Measurements from ENCODE around the gene E2F7. TPM values are rescaled to one million over a fixed set of nuclear protein-coding genes. Genes with fewer than 3 reads are reported as not detected.

Gene E2F7
- polyA plus RNA-seq, 4 donors: 0.67 to 3.8 (median 1.4) TPM; not detected in 1

- H3K4me1 ChIP-seq (ENCODE audit: control insufficient read depth in 3 of 3, insufficient read depth in 2 of 3, low read depth in 1 of 3, low read length in 2 of 3): no peaks in the 10 kb centered on the region
- no peaks in the 10 kb centered on the region for H3K9me3 ChIP-seq (ENCODE audit: control insufficient read depth in 2 of 2, insufficient read depth in 1 of 2, low read depth in 1 of 2, low read length in 1 of 2)
- H3K4me3 ChIP-seq (ENCODE audit: low read depth in 1 of 3, low read length in 3 of 3): no peak overlapping the region
- peaks cover 0 to 14% (median 3%) of the 10 kb centered on the region in 3 donors for H3K36me3 ChIP-seq (ENCODE audit: control insufficient read depth in 3 of 3, insufficient read depth in 2 of 3, low read depth in 1 of 3, low read length in 3 of 3)
- H3K27ac ChIP-seq (ENCODE audit: low read depth in 1 of 3, low read length in 2 of 3): no peak overlapping the region
- no peaks in the 10 kb centered on the region for H3K27me3 ChIP-seq (ENCODE audit: control insufficient read depth in 3 of 3, insufficient read depth in 3 of 3, low read length in 3 of 3)
- 89 to 91% (median 89%) methylated on average over 6 of the region's 6 CpGs for WGBS, 3 donors
- no peak for FAIRE-seq
- DNase-seq: no peak
Observed at GRCh38 chr12:77025782-77026314, 39.5 kb downstream of the E2F7 start.

GRCh38 chr12:77023501-77023900 is 41.9 kb downstream of the E2F7 start:
- no peak overlapping the region for H3K4me3 ChIP-seq (ENCODE audit: low read depth in 1 of 3, low read length in 3 of 3)
- no peaks in the 10 kb centered on the region for H3K27me3 ChIP-seq (ENCODE audit: control insufficient read depth in 3 of 3, insufficient read depth in 3 of 3, low read length in 3 of 3)
- peaks cover 0 to 8% (median 0%) of the 10 kb centered on the region in 3 donors for H3K36me3 ChIP-seq (ENCODE audit: control insufficient read depth in 3 of 3, insufficient read depth in 2 of 3, low read depth in 1 of 3, low read length in 3 of 3)
- no peaks in the 10 kb centered on the region for H3K9me3 ChIP-seq (ENCODE audit: control insufficient read depth in 2 of 2, insufficient read depth in 1 of 2, low read depth in 1 of 2, low read length in 1 of 2)
- FAIRE-seq: no peak
- H3K27ac ChIP-seq (ENCODE audit: low read depth in 1 of 3, low read length in 2 of 3): no peak overlapping the region
- no peaks in the 10 kb centered on the region for H3K4me1 ChIP-seq (ENCODE audit: control insufficient read depth in 3 of 3, insufficient read depth in 2 of 3, low read depth in 1 of 3, low read length in 2 of 3)
- WGBS, 3 donors: 87 to 95% (median 93%) methylated on average over 6 of the region's 6 CpGs
- DNase-seq: no peak

- no peaks in the 10 kb centered on the region for H3K4me1 ChIP-seq (ENCODE audit: control insufficient read depth in 3 of 3, insufficient read depth in 2 of 3, low read depth in 1 of 3, low read length in 2 of 3)
- H3K27me3 ChIP-seq (ENCODE audit: control insufficient read depth in 3 of 3, insufficient read depth in 3 of 3, low read length in 3 of 3): no peaks in the 10 kb centered on the region
Observed at GRCh38 chr12:77019920-77020319, 45.4 kb downstream of the E2F7 start.

GRCh38 chr12:77016606-77017005 is 48.8 kb downstream of the E2F7 start:
- Histone ChIP-seq H3K27ac (ENCODE audit: low read depth in 1 of 3, low read length in 2 of 3) (no peak overlapping the region), H3K27me3 (ENCODE audit: control insufficient read depth in 3 of 3, insufficient read depth in 3 of 3, low read length in 3 of 3) (no peaks in the 10 kb centered on the region), H3K9me3 (ENCODE audit: control insufficient read depth in 2 of 2, insufficient read depth in 1 of 2, low read depth in 1 of 2, low read length in 1 of 2) (peaks cover 0 to 7% of the 10 kb centered on the region in 2 donors), H3K4me3 (ENCODE audit: low read depth in 1 of 3, low read length in 3 of 3) (no peak overlapping the region), H3K36me3 (ENCODE audit: control insufficient read depth in 3 of 3, insufficient read depth in 2 of 3, low read depth in 1 of 3, low read length in 3 of 3) (no peaks in the 10 kb centered on the region), H3K4me1 (ENCODE audit: control insufficient read depth in 3 of 3, insufficient read depth in 2 of 3, low read depth in 1 of 3, low read length in 2 of 3) (no peaks in the 10 kb centered on the region)
- no peak for FAIRE-seq
- no peak for DNase-seq
- WGBS, 3 donors: 63 to 86% (median 67%) methylated on average over 1 of the region's 1 CpG

More at GRCh38 chr12:77019920-77020319, 45.4 kb downstream of the E2F7 start:
- peaks cover 0 to 3% (median 0%) of the 10 kb centered on the region in 3 donors for H3K36me3 ChIP-seq (ENCODE audit: control insufficient read depth in 3 of 3, insufficient read depth in 2 of 3, low read depth in 1 of 3, low read length in 3 of 3)
- H3K4me3 ChIP-seq (ENCODE audit: low read depth in 1 of 3, low read length in 3 of 3): no peak overlapping the region
- WGBS, 3 donors: 91 to 96% (median 94%) methylated on average over 2 of the region's 2 CpGs
- H3K27ac ChIP-seq (ENCODE audit: low read depth in 1 of 3, low read length in 2 of 3): no peak overlapping the region
- peaks cover 0 to 7% of the 10 kb centered on the region in 2 donors for H3K9me3 ChIP-seq (ENCODE audit: control insufficient read depth in 2 of 2, insufficient read depth in 1 of 2, low read depth in 1 of 2, low read length in 1 of 2)
- DNase-seq (no peak), FAIRE-seq (no peak)

- 50 to 75% (median 68%) methylated on average over 1 of the region's 1 CpG for WGBS, 3 donors
- Histone ChIP-seq H3K4me3 (ENCODE audit: low read depth in 1 of 3, low read length in 3 of 3) (no peak overlapping the region), H3K27me3 (ENCODE audit: control insufficient read depth in 3 of 3, insufficient read depth in 3 of 3, low read length in 3 of 3) (no peaks in the 10 kb centered on the region), H3K27ac (ENCODE audit: low read depth in 1 of 3, low read length in 2 of 3) (no peak overlapping the region), H3K36me3 (ENCODE audit: control insufficient read depth in 3 of 3, insufficient read depth in 2 of 3, low read depth in 1 of 3, low read length in 3 of 3) (no peaks in the 10 kb centered on the region), H3K4me1 (ENCODE audit: control insufficient read depth in 3 of 3, insufficient read depth in 2 of 3, low read depth in 1 of 3, low read length in 2 of 3) (peaks cover 0 to 5% (median 0%) of the 10 kb centered on the region in 3 donors), H3K9me3 (ENCODE audit: control insufficient read depth in 2 of 2, insufficient read depth in 1 of 2, low read depth in 1 of 2, low read length in 1 of 2) (peaks cover 0 to 7% of the 10 kb centered on the region in 2 donors)
- DNase-seq (no peak), FAIRE-seq (no peak)
Observed at GRCh38 chr12:77013091-77013490, 52.3 kb downstream of the E2F7 start.

GRCh38 chr12:77010691-77011548 is 54.4 kb downstream of the E2F7 start:
- H3K4me1 ChIP-seq (ENCODE audit: control insufficient read depth in 3 of 3, insufficient read depth in 2 of 3, low read depth in 1 of 3, low read length in 2 of 3): peaks cover 0 to 5% (median 0%) of the 10 kb centered on the region in 3 donors
- H3K27ac ChIP-seq (ENCODE audit: low read depth in 1 of 3, low read length in 2 of 3): peak overlapping the region in 1 of 3 donors; percentile 8
- peaks cover 0 to 4% of the 10 kb centered on the region in 2 donors for H3K9me3 ChIP-seq (ENCODE audit: control insufficient read depth in 2 of 2, insufficient read depth in 1 of 2, low read depth in 1 of 2, low read length in 1 of 2)
- H3K4me3 ChIP-seq (ENCODE audit: low read depth in 1 of 3, low read length in 3 of 3): no peak overlapping the region
- H3K36me3 ChIP-seq (ENCODE audit: control insufficient read depth in 3 of 3, insufficient read depth in 2 of 3, low read depth in 1 of 3, low read length in 3 of 3): no peaks in the 10 kb centered on the region
- peak; percentile 67 to 74 for DNase-seq
- no peaks in the 10 kb centered on the region for H3K27me3 ChIP-seq (ENCODE audit: control insufficient read depth in 3 of 3, insufficient read depth in 3 of 3, low read length in 3 of 3)
- WGBS, 3 donors: 2 to 3% (median 3%) methylated on average over 9 of the region's 9 CpGs
- peak; percentile 79 for FAIRE-seq

GRCh38 chr12:77007476-77007875 is 57.9 kb downstream of the E2F7 start:
- DNase-seq (no peak), FAIRE-seq (no peak)
- Histone ChIP-seq H3K36me3 (ENCODE audit: control insufficient read depth in 3 of 3, insufficient read depth in 2 of 3, low read depth in 1 of 3, low read length in 3 of 3) (no peaks in the 10 kb centered on the region), H3K27ac (ENCODE audit: low read depth in 1 of 3, low read length in 2 of 3) (no peak overlapping the region), H3K9me3 (ENCODE audit: control insufficient read depth in 2 of 2, insufficient read depth in 1 of 2, low read depth in 1 of 2, low read length in 1 of 2) (peaks cover 0 to 4% of the 10 kb centered on the region in 2 donors), H3K4me3 (ENCODE audit: low read depth in 1 of 3, low read length in 3 of 3) (no peak overlapping the region), H3K27me3 (ENCODE audit: control insufficient read depth in 3 of 3, insufficient read depth in 3 of 3, low read length in 3 of 3) (peaks cover 0 to 3% (median 0%) of the 10 kb centered on the region in 3 donors), H3K4me1 (ENCODE audit: control insufficient read depth in 3 of 3, insufficient read depth in 2 of 3, low read depth in 1 of 3, low read length in 2 of 3) (peaks cover 0 to 5% (median 0%) of the 10 kb centered on the region in 3 donors)
- WGBS, 3 donors: 79 to 81% (median 80%) methylated on average over 5 of the region's 5 CpGs

GRCh38 chr12:77005611-77006098 is 59.7 kb downstream of the E2F7 start:
- Histone ChIP-seq H3K27ac (ENCODE audit: low read depth in 1 of 3, low read length in 2 of 3) (no peak overlapping the region), H3K27me3 (ENCODE audit: control insufficient read depth in 3 of 3, insufficient read depth in 3 of 3, low read length in 3 of 3) (peaks cover 0 to 3% (median 0%) of the 10 kb centered on the region in 3 donors), H3K36me3 (ENCODE audit: control insufficient read depth in 3 of 3, insufficient read depth in 2 of 3, low read depth in 1 of 3, low read length in 3 of 3) (no peaks in the 10 kb centered on the region), H3K4me3 (ENCODE audit: low read depth in 1 of 3, low read length in 3 of 3) (no peak overlapping the region), H3K9me3 (ENCODE audit: control insufficient read depth in 2 of 2, insufficient read depth in 1 of 2, low read depth in 1 of 2, low read length in 1 of 2) (peaks cover 0 to 4% of the 10 kb centered on the region in 2 donors), H3K4me1 (ENCODE audit: control insufficient read depth in 3 of 3, insufficient read depth in 2 of 3, low read depth in 1 of 3, low read length in 2 of 3) (peaks cover 0 to 2% (median 0%) of the 10 kb centered on the region in 3 donors)
- 40 to 88% (median 86%) methylated on average over 1 of the region's 1 CpG for WGBS, 3 donors
- no peak for FAIRE-seq
- no peak for DNase-seq
